ENCODE measurements around the gene CEP250.
"Not testable (repeated sequence)": the region's sequence is repeated elsewhere in the genome, so short reads cannot be mapped to it uniquely, and the experiment has no call there.

Gene CEP250

DNA sequence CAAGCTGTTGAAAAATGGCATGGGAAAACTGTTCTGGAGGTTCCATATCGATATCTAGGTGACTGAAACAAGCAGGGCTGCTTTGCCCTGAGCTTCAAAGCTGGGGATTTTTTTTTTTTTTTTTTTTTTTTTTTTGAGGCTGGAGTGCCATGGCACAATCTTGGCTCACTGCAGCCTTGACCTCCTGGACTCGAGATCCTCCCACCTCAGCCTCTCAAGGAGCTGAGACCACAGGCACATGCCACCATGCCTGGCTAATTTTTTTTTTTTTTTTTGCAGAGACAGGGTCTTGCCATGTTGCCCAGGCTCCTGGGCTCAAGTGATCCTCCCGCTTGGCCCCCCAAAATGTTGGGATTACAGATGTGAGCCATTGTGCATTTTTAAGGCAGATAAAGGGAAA lies 97.5 kb downstream of the CEP250 start:
- DNase-seq (ENCODE audit: insufficient read length, low spot score) (no peak), FAIRE-seq (no peak)
- no peak for TF ChIP-seq POU2F2 (IDR thresholded peaks at IDR 0.05; ENCODE audit: low read depth, low read length)
- TF ChIP-seq PAX5 (IDR thresholded peaks at IDR 0.05; ENCODE audit: insufficient read depth, low read length, severe bottlenecking): no peak
- TF ChIP-seq POLR2AphosphoS5 (IDR thresholded peaks at IDR 0.05; ENCODE audit: low read depth, low read length): no peak
- no peak for TF ChIP-seq POLR2A (IDR thresholded peaks at IDR 0.05; ENCODE audit: low read depth, low read length)
- TF ChIP-seq SPI1 (IDR thresholded peaks at IDR 0.05; ENCODE audit: low read depth, low read length): no peak
- no peak for TF ChIP-seq TAF1 (IDR thresholded peaks at IDR 0.05; ENCODE audit: low read depth, low read length)

DNA sequence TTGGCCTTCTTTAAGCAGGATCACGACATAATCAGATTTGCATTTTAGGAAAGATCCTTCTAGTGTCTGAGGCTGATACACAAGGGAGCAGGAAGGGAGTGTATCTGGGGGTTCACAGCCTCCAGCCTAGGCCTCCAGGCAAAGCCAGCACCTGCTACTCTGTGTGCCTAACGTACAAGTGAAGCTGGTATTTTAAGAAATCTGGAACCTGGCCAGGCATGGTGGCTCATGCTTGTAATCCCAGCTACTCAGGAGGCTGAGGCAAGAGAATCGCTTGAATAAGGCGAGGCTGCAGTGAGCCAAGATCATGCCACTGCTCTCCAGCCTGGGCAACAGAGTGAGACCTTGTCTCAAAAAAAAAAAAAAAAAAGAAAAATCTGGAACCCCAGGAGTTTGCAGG lies 100.1 kb downstream of the CEP250 start:
- FAIRE-seq; DNase-seq (ENCODE audit: insufficient read length, low spot score): not testable (repeated sequence)

DNA sequence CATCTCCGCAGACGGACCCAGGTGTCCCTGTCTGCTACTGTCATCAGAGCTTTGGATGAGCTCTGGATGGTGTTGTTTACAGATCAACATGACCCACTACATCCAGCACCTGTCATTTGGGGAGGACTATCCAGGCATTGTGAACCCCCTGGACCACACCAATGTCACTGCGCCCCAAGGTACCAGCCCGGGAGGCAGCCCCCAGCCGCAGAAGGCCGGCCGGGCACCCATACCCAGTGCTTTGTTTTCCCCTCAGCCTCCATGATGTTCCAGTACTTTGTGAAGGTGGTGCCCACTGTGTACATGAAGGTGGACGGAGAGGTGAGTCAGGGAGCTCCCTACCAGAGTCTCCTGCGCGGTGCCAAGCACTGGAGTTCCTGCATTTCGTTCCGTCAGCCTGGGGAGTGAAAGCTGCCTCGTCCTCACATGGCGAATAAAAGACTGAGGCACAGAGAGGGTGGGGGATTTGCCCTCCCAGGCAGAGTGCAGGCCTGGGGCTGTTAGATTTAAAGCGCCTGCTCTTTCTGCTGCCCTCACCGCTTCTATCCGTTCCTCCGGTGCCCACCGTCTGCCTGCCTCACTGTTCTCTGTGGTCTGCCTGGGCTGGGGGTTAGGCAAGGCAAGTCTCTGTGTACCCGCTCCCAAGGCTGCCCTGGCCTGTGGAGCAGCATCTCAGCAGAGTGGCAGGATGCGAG lies 100.7 kb downstream of the CEP250 start:
- TF ChIP-seq PAX5 (IDR thresholded peaks at IDR 0.05; ENCODE audit: insufficient read depth, low read length, severe bottlenecking): no peak
- DNase-seq (ENCODE audit: insufficient read length, low spot score) (no peak), FAIRE-seq (no peak)

DNA sequence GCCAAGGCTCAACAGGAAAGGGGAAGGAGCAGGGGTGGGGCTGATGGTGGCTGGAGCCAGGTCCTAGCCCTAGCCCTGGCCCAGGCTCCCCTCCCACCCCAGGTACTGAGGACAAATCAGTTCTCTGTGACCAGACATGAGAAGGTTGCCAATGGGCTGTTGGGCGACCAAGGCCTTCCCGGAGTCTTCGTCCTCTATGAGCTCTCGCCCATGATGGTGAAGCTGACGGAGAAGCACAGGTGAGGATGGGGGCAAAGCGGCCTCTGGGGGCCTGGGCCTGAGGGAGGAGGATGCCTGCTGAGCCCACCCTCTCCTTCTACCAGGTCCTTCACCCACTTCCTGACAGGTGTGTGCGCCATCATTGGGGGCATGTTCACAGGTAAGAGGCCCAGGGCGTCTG lies 101.5 kb downstream of the CEP250 start:
- FAIRE-seq (no peak), DNase-seq (ENCODE audit: insufficient read length, low spot score) (no peak)
- TF ChIP-seq POLR2A (IDR thresholded peaks at IDR 0.05; ENCODE audit: low read depth, low read length) (no peak), TAF1 (IDR thresholded peaks at IDR 0.05; ENCODE audit: low read depth, low read length) (no peak), PAX5 (IDR thresholded peaks at IDR 0.05; ENCODE audit: insufficient read depth, low read length, severe bottlenecking) (no peak), POU2F2 (IDR thresholded peaks at IDR 0.05; ENCODE audit: low read depth, low read length) (no peak), POLR2AphosphoS5 (IDR thresholded peaks at IDR 0.05; ENCODE audit: low read depth, low read length) (no peak), SPI1 (IDR thresholded peaks at IDR 0.05; ENCODE audit: low read depth, low read length) (no peak)

DNA sequence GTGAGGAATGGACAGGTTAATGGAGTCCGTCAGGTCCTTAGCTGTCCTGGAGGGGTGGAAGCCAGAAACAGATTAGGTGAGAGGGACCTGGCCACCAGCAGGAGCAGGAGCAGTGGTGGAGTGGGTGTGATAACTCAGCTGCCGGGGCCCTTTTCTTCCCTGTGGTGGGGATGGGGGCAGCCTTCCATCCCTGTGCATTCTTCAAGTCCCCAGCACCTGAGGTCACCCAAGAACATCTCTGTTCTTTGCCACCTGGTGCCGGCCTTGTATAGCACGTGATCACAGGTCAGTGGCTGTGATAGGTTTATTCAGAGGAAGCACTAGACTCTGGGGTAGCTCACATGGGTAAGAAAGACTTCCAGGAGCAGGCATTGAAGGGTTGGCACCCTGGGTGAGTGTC lies 103.1 kb downstream of the CEP250 start:
- DNase-seq (ENCODE audit: insufficient read length, low spot score) (no peak), FAIRE-seq (no peak)
- no peak for TF ChIP-seq TAF1 (IDR thresholded peaks at IDR 0.05; ENCODE audit: low read depth, low read length)
- TF ChIP-seq POLR2AphosphoS5 (IDR thresholded peaks at IDR 0.05; ENCODE audit: low read depth, low read length): no peak
- no peak for TF ChIP-seq POLR2A (IDR thresholded peaks at IDR 0.05; ENCODE audit: low read depth, low read length)
- TF ChIP-seq PAX5 (IDR thresholded peaks at IDR 0.05; ENCODE audit: insufficient read depth, low read length, severe bottlenecking): no peak
- TF ChIP-seq POU2F2 (IDR thresholded peaks at IDR 0.05; ENCODE audit: low read depth, low read length): no peak
- TF ChIP-seq SPI1 (IDR thresholded peaks at IDR 0.05; ENCODE audit: low read depth, low read length): no peak

GRCh38 chr20:35559042-35559693 lies 103.8 kb downstream of the CEP250 start:
- DNase-seq (ENCODE audit: insufficient read length, low spot score) (no peak), FAIRE-seq (no peak)
- TF ChIP-seq POU2F2 (IDR thresholded peaks at IDR 0.05; ENCODE audit: low read depth, low read length) (no peak), POLR2A (IDR thresholded peaks at IDR 0.05; ENCODE audit: low read depth, low read length) (no peak), SPI1 (IDR thresholded peaks at IDR 0.05; ENCODE audit: low read depth, low read length) (no peak), POLR2AphosphoS5 (IDR thresholded peaks at IDR 0.05; ENCODE audit: low read depth, low read length) (no peak), TAF1 (IDR thresholded peaks at IDR 0.05; ENCODE audit: low read depth, low read length) (no peak), PAX5 (IDR thresholded peaks at IDR 0.05; ENCODE audit: insufficient read depth, low read length, severe bottlenecking) (no peak)

GRCh38 chr20:35560105-35560511 lies 104.7 kb downstream of the CEP250 start:
- TF ChIP-seq TAF1 (IDR thresholded peaks at IDR 0.05; ENCODE audit: low read depth, low read length) (no peak), POLR2AphosphoS5 (IDR thresholded peaks at IDR 0.05; ENCODE audit: low read depth, low read length) (no peak), POLR2A (IDR thresholded peaks at IDR 0.05; ENCODE audit: low read depth, low read length) (no peak), PAX5 (IDR thresholded peaks at IDR 0.05; ENCODE audit: insufficient read depth, low read length, severe bottlenecking) (no peak)
- FAIRE-seq (no peak), DNase-seq (ENCODE audit: insufficient read length, low spot score) (no peak)

- DNase-seq (ENCODE audit: insufficient read length, low spot score) (no peak), FAIRE-seq (no peak)
- TF ChIP-seq POLR2A (IDR thresholded peaks at IDR 0.05; ENCODE audit: low read depth, low read length): no peak
- TF ChIP-seq PAX5 (IDR thresholded peaks at IDR 0.05; ENCODE audit: insufficient read depth, low read length, severe bottlenecking): no peak
These were observed 105.1 kb downstream of the CEP250 start for GRCh38 chr20:35560541-35560940.

GRCh38 chr20:35561268-35561667 lies 105.9 kb downstream of the CEP250 start:
- DNase-seq (ENCODE audit: insufficient read length, low spot score): no peak
- TF ChIP-seq POLR2AphosphoS5 (IDR thresholded peaks at IDR 0.05; ENCODE audit: low read depth, low read length): no peak
- TF ChIP-seq PAX5 (IDR thresholded peaks at IDR 0.05; ENCODE audit: insufficient read depth, low read length, severe bottlenecking): no peak
- TF ChIP-seq POU2F2 (IDR thresholded peaks at IDR 0.05; ENCODE audit: low read depth, low read length): no peak
- no peak for TF ChIP-seq SPI1 (IDR thresholded peaks at IDR 0.05; ENCODE audit: low read depth, low read length)
- FAIRE-seq: no peak

DNA sequence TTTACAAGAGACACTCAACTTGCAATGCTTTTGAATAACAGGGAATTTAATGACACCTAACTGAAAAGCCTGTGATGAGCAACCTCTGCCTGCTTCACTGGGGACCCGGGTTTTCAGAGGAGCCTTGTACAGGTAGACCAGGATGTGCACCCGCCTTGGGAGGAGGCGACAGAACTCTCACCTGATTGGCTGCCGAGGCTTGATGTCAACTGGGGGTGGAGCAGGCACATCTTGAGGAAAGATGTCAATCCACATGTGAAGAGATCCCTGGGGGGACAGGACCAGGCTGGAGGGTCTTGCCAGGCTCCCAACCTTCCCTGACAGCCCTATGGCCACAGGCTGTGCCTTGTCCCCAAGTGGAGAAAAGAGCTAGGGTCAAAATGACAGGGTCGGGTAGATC lies 106.3 kb downstream of the CEP250 start:
- no peak for FAIRE-seq
- no peak for TF ChIP-seq SPI1 (IDR thresholded peaks at IDR 0.05; ENCODE audit: low read depth, low read length)
- no peak for TF ChIP-seq POU2F2 (IDR thresholded peaks at IDR 0.05; ENCODE audit: low read depth, low read length)
- TF ChIP-seq POLR2A (IDR thresholded peaks at IDR 0.05; ENCODE audit: low read depth, low read length): no peak
- no peak for TF ChIP-seq TAF1 (IDR thresholded peaks at IDR 0.05; ENCODE audit: low read depth, low read length)
- no peak for TF ChIP-seq POLR2AphosphoS5 (IDR thresholded peaks at IDR 0.05; ENCODE audit: low read depth, low read length)
- TF ChIP-seq PAX5 (IDR thresholded peaks at IDR 0.05; ENCODE audit: insufficient read depth, low read length, severe bottlenecking): no peak
- no peak for DNase-seq (ENCODE audit: insufficient read length, low spot score)

Measured in GM12891 (cell line).